Suprapubic skin (tissue), 3 donors: ENCODE measurements around the gene GALNT13.

Experiments used
- POLR2A ChIP-seq, 2 donors: fragments of 450-650 bp; IDR thresholded peaks; one replicate each; pipeline ENCODE4 v1.6.1; 2017; ENCODE audit warnings: antibody characterized with exemption in 2 of 2, mild to moderate bottlenecking in 2 of 2, moderate library complexity in 2 of 2
- TF ChIP-seq, protein P1 (sequence below), 2 donors: fragments of 200-600 bp in 1 of 2; fragments of 450-650 bp in 1 of 2; sonication (generic) in 1 of 2; IDR thresholded peaks; one replicate each; pipeline ENCODE4 v1.5.1; 2016 to 2019; ENCODE audit warnings: antibody characterized with exemption in 2 of 2, mild to moderate bottlenecking in 1 of 2, moderate library complexity in 1 of 2

DNA sequence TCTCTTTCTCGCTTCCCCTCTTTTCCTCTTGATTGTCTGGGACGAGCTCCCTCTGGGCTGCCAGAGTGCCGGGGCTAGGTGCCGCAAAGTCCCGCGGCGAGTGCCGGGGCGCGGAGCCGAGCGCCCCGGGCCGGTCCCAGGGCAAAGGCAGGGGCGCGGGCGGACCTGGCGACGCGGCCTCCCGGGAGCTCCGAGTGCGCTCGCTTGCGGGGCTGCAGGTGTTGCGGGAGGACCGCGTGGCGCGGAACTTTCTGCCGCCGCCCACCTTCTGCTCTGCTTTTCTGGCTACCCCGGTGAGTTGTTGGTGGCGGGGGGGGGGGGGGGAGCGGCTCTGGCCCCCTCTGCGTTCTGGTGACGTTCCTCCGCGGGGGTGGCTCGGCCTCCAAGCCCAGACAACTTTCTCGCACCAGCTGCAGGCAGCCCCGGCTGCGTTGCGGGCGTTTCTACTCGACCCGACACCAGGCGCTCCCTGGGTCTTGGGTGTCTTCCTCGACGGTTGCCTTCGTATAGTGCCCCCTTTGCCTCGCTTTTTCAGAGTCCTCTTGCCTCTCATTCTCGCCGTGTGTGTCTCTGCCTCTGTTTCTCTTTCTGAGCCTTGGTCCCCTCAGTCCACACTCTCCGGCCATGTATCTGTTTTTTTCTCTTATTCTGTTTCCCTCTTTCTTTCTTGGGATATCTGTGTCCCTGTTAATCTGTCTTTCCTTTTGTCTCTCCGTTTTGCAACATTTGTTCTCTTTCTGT is 759 bp downstream of the GALNT13 start:
- TF ChIP-seq, protein P1, sequence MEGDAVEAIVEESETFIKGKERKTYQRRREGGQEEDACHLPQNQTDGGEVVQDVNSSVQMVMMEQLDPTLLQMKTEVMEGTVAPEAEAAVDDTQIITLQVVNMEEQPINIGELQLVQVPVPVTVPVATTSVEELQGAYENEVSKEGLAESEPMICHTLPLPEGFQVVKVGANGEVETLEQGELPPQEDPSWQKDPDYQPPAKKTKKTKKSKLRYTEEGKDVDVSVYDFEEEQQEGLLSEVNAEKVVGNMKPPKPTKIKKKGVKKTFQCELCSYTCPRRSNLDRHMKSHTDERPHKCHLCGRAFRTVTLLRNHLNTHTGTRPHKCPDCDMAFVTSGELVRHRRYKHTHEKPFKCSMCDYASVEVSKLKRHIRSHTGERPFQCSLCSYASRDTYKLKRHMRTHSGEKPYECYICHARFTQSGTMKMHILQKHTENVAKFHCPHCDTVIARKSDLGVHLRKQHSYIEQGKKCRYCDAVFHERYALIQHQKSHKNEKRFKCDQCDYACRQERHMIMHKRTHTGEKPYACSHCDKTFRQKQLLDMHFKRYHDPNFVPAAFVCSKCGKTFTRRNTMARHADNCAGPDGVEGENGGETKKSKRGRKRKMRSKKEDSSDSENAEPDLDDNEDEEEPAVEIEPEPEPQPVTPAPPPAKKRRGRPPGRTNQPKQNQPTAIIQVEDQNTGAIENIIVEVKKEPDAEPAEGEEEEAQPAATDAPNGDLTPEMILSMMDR (IDR thresholded peaks at IDR 0.05), result no peak
- TF ChIP-seq POLR2A (IDR thresholded peaks at IDR 0.05), result no peak
